ENCODE data around the gene PLXDC2. TPM values are rescaled to one million over a fixed set of nuclear protein-coding genes. Genes with fewer than 3 reads are reported as not detected.
"Not testable (repeated sequence)": the region's sequence is repeated elsewhere in the genome, so short reads cannot be mapped to it uniquely, and the experiment has no call there.

The PLXDC2 gene
- total and polyA plus RNA-seq, 2 experiments from 2014 or later, result 13.5 to 19.4 TPM

- not testable (repeated sequence) for H3K27me3 Mint-ChIP-seq (ENCODE audit: insufficient read depth, low read depth, poor library complexity); H3F3A ChIP-seq (replicated peaks; ENCODE audit: low read depth); H3K27ac ChIP-seq (ENCODE audit: low read depth); H3K4me2 ChIP-seq; H3K9me2 ChIP-seq (ENCODE audit: insufficient read depth); H3K4me3 ChIP-seq; H3K79me2 ChIP-seq (replicated peaks; ENCODE audit: insufficient read depth); H4K20me1 ChIP-seq (replicated peaks; ENCODE audit: insufficient read depth); H3K4me3 Mint-ChIP-seq; H2AFZ ChIP-seq; H3K36me3 ChIP-seq (ENCODE audit: insufficient read depth); H3K27me3 ChIP-seq (ENCODE audit: insufficient read depth); H3K4me1 ChIP-seq (ENCODE audit: insufficient read depth)
- DNase-seq (ENCODE audit: low spot score) (peak; percentile 33), ATAC-seq (peak; percentile 95)
- Mint-ChIP-seq H3K4me1 (peaks cover 54% of the 10 kb centered on the region), H3K27ac (peak overlapping the region; percentile 93), H3K9me3 (peaks cover 17% of the 10 kb centered on the region; the same call in 2 of the 3 replicates), H3K36me3 (ENCODE audit: low read depth) (peaks cover 51% of the 10 kb centered on the region)
- TF ChIP-seq CREB1 (CRISPR knock-in tag; IDR thresholded peaks at IDR 0.05; ENCODE audit: low read depth), result 0 out of 2 replicates have a peak, but pooled peaks have one; percentile 33
- TF ChIP-seq, protein P1, sequence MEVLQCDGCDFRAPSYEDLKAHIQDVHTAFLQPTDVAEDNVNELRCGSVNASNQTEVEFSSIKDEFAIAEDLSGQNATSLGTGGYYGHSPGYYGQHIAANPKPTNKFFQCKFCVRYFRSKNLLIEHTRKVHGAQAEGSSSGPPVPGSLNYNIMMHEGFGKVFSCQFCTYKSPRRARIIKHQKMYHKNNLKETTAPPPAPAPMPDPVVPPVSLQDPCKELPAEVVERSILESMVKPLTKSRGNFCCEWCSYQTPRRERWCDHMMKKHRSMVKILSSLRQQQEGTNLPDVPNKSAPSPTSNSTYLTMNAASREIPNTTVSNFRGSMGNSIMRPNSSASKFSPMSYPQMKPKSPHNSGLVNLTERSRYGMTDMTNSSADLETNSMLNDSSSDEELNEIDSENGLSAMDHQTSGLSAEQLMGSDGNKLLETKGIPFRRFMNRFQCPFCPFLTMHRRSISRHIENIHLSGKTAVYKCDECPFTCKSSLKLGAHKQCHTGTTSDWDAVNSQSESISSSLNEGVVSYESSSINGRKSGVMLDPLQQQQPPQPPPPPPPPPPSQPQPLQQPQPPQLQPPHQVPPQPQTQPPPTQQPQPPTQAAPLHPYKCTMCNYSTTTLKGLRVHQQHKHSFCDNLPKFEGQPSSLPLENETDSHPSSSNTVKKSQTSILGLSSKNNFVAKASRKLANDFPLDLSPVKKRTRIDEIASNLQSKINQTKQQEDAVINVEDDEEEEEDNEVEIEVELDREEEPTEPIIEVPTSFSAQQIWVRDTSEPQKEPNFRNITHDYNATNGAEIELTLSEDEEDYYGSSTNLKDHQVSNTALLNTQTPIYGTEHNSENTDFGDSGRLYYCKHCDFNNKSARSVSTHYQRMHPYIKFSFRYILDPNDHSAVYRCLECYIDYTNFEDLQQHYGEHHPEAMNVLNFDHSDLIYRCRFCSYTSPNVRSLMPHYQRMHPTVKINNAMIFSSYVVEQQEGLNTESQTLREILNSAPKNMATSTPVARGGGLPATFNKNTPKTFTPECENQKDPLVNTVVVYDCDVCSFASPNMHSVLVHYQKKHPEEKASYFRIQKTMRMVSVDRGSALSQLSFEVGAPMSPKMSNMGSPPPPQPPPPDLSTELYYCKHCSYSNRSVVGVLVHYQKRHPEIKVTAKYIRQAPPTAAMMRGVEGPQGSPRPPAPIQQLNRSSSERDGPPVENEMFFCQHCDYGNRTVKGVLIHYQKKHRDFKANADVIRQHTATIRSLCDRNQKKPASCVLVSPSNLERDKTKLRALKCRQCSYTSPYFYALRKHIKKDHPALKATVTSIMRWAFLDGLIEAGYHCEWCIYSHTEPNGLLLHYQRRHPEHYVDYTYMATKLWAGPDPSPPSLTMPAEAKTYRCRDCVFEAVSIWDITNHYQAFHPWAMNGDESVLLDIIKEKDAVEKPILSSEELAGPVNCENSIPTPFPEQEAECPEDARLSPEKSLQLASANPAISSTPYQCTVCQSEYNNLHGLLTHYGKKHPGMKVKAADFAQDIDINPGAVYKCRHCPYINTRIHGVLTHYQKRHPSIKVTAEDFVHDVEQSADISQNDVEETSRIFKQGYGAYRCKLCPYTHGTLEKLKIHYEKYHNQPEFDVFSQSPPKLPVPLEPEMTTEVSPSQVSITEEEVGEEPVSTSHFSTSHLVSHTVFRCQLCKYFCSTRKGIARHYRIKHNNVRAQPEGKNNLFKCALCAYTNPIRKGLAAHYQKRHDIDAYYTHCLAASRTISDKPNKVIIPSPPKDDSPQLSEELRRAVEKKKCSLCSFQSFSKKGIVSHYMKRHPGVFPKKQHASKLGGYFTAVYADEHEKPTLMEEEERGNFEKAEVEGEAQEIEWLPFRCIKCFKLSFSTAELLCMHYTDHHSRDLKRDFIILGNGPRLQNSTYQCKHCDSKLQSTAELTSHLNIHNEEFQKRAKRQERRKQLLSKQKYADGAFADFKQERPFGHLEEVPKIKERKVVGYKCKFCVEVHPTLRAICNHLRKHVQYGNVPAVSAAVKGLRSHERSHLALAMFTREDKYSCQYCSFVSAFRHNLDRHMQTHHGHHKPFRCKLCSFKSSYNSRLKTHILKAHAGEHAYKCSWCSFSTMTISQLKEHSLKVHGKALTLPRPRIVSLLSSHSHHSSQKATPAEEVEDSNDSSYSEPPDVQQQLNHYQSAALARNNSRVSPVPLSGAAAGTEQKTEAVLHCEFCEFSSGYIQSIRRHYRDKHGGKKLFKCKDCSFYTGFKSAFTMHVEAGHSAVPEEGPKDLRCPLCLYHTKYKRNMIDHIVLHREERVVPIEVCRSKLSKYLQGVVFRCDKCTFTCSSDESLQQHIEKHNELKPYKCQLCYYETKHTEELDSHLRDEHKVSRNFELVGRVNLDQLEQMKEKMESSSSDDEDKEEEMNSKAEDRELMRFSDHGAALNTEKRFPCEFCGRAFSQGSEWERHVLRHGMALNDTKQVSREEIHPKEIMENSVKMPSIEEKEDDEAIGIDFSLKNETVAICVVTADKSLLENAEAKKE (CRISPR knock-in tag; IDR thresholded peaks at IDR 0.05), result peak; percentile 67
Observed at GRCh38 chr10:20209098-20209497, 392.9 kb downstream of the PLXDC2 start.

DNA sequence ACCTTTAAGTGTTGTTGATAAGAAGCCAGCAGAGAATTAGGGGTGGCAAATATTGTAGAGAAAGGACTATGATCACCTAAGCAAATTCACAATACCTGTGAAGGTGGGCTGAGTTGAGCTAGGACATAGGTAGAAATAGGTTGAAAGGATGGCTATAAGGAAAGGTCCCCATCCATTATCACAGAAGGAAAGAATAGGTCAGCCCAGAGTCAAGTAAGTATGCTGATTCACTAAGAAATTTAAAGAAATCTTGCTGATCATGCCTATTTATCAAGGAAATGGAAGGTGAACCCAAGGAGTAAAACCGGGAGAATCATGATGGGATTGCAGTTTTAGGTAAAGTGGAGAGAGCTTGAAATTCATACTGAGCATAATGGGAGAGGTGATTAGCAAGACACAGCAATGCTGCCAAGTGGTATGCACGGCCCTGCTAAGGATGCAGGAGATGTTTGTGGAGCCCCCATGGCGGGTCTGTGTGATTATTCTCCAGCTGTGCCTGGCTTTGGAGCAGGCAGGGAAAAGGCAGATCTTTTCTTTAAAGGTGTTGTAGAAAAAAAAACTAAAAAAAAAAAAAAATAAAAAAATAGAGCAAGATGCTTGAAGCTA lies 399.4 kb downstream of the PLXDC2 start:
- peak; percentile 57 for TF ChIP-seq NANOG (IDR thresholded peaks at IDR 0.05; ENCODE audit: borderline replicate concordance)
- TF ChIP-seq EZH2 (IDR thresholded peaks at IDR 0.05; ENCODE audit: low read depth, unreplicated experiment), result no peak
- TF ChIP-seq, protein P1 (CRISPR knock-in tag; IDR thresholded peaks at IDR 0.05), result peak; percentile 70; the same call in 1 of the 2 replicates
- DNase-seq (ENCODE audit: low spot score), result peak; percentile 75
- H3K36me3 ChIP-seq (ENCODE audit: insufficient read depth), result no peaks in the 10 kb centered on the region
- H3K4me2 ChIP-seq, result peak overlapping the region; percentile 30
- no peaks in the 10 kb centered on the region for H3K79me2 ChIP-seq (replicated peaks; ENCODE audit: insufficient read depth)
- H3F3A ChIP-seq (replicated peaks; ENCODE audit: low read depth), result no peaks in the 10 kb centered on the region
- Mint-ChIP-seq H3K4me3 (peak overlapping the region; percentile 29), H3K9me3 (peaks cover 7% of the 10 kb centered on the region; the same call in 2 of the 3 replicates), H3K36me3 (ENCODE audit: low read depth) (peaks cover 40% of the 10 kb centered on the region), H3K27me3 (ENCODE audit: insufficient read depth, low read depth, poor library complexity) (peaks cover 8% of the 10 kb centered on the region), H3K27ac (peak overlapping the region; percentile 79), H3K4me1 (peaks cover 55% of the 10 kb centered on the region)
- H3K9me2 ChIP-seq (ENCODE audit: insufficient read depth), result no peaks in the 10 kb centered on the region
- H3K27ac ChIP-seq (ENCODE audit: low read depth), result peak overlapping the region; percentile 82
- no peak overlapping the region for H2AFZ ChIP-seq
- H3K4me1 ChIP-seq (ENCODE audit: insufficient read depth), result peaks cover 31% of the 10 kb centered on the region
- H3K4me3 ChIP-seq, result 0 out of 2 replicates have a peak overlapping the region, but pooled peaks have one; percentile 12
- no peaks in the 10 kb centered on the region for H3K27me3 ChIP-seq (ENCODE audit: insufficient read depth)
- ATAC-seq, result peak; percentile 100
- no peaks in the 10 kb centered on the region for H4K20me1 ChIP-seq (replicated peaks; ENCODE audit: insufficient read depth)
